ENCODE results near the gene MAFF.

Gene MAFF

DNA sequence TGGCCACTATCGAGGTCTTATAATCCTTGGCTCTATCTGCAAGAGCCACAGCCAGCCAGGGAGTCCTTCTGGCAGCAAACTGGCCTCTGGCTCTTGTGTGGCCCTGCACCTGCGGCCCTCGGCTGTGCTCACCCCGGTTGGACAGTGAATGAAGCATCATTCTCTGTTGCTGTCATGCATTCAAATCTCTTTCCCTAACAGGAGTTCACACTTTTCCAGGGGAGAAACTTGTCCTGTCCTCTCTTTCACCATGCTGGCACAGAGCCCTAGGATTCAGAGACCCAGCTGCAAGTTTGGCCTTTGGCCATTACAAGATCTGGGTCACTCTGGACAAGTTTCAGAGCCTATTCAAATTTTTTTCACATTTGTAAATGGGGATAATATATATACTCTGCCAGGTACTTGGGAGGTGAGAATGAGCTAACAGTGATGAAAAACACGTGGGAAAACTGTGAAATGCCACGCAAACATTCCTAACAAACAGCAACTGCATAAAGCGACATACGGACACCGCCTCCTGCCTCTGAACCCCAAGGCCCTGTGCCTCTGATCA lies 36.8 kb downstream of the MAFF start:
- Histone ChIP-seq H3K36me3 (ENCODE audit: control insufficient read depth, insufficient read depth, low read length) (peaks cover 4% of the 10 kb centered on the region; the same call in 1 of the 2 replicates), H3K9me3 (ENCODE audit: control insufficient read depth, insufficient read depth, low read length) (no peaks in the 10 kb centered on the region), H3K4me1 (ENCODE audit: control insufficient read depth, insufficient read depth, low read length) (no peaks in the 10 kb centered on the region), H3K27me3 (ENCODE audit: control insufficient read depth, insufficient read depth, low read length) (no peaks in the 10 kb centered on the region), H3K27ac (ENCODE audit: low read length) (no peak overlapping the region), H3K4me3 (ENCODE audit: low read length) (no peak overlapping the region)
- no peak for DNase-seq (ENCODE audit: low read depth, low spot score)
- no CpG with 5 or more reads among the region's 9 CpGs for WGBS (ENCODE audit: insufficient coverage, insufficient read length)

- Histone ChIP-seq H3K4me1 (ENCODE audit: control insufficient read depth, insufficient read depth, low read length) (no peaks in the 10 kb centered on the region), H3K36me3 (ENCODE audit: control insufficient read depth, insufficient read depth, low read length) (peaks cover 6% of the 10 kb centered on the region; the same call in 1 of the 2 replicates), H3K27ac (ENCODE audit: low read length) (no peak overlapping the region), H3K9me3 (ENCODE audit: control insufficient read depth, insufficient read depth, low read length) (no peaks in the 10 kb centered on the region), H3K4me3 (ENCODE audit: low read length) (no peak overlapping the region), H3K27me3 (ENCODE audit: control insufficient read depth, insufficient read depth, low read length) (no peaks in the 10 kb centered on the region)
- WGBS (ENCODE audit: insufficient coverage, insufficient read length): no CpG with 5 or more reads among the region's 14 CpGs
- no peak for DNase-seq (ENCODE audit: low read depth, low spot score)
Observed at GRCh38 chr22:38239101-38239761, 37.4 kb downstream of the MAFF start.

- H3K4me3 ChIP-seq (ENCODE audit: low read length): no peak overlapping the region
- peaks cover 4% of the 10 kb centered on the region for H3K36me3 ChIP-seq (ENCODE audit: control insufficient read depth, insufficient read depth, low read length)
- no peaks in the 10 kb centered on the region for H3K4me1 ChIP-seq (ENCODE audit: control insufficient read depth, insufficient read depth, low read length)
- WGBS (ENCODE audit: insufficient coverage, insufficient read length): no CpG with 5 or more reads among the region's 6 CpGs
- no peaks in the 10 kb centered on the region for H3K9me3 ChIP-seq (ENCODE audit: control insufficient read depth, insufficient read depth, low read length)
- peak; percentile 50 for DNase-seq (ENCODE audit: low read depth, low spot score)
- no peaks in the 10 kb centered on the region for H3K27me3 ChIP-seq (ENCODE audit: control insufficient read depth, insufficient read depth, low read length)
- no peak overlapping the region for H3K27ac ChIP-seq (ENCODE audit: low read length)
Observed at GRCh38 chr22:38240734-38241252, 39.0 kb downstream of the MAFF start.

DNA sequence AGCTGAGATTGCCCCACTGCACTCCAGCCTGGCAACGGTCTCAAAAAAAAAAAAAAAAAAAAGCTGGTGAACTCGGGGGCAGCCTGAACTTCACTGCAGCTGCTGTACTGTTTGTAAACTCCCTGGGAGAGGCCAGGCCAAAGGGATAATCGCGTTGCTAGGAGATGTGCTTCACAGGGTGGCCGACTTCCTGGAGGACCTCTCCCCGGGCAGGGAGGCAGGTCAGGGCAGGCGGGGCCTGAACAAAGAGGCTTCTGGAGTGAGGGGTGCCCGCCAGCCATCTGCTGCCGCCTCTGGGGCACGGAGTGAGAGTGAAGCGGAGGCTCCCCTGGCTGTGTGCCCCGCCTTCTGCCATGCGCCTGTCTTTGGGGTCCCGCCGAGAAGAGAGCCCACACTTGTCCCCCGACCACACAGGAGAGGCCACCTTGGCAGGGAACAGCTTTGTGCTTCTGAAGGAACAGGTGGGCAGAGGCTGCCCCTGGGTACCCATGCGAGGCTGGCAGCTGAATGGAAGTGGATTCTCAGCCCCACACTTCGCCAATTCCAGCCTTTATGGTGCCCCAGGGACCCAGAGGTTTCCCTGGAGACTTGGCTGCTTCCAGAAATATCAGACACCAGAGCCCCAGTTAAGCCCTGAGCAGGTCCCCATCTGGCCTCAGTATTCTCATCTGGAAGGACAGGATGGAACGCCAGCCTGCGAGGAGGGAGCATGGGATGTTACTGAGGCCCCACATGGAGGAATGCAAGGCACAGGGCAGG lies 41.4 kb downstream of the MAFF start:
- Histone ChIP-seq H3K27me3 (ENCODE audit: control insufficient read depth, insufficient read depth, low read length) (no peaks in the 10 kb centered on the region), H3K9me3 (ENCODE audit: control insufficient read depth, insufficient read depth, low read length) (no peaks in the 10 kb centered on the region), H3K36me3 (ENCODE audit: control insufficient read depth, insufficient read depth, low read length) (peaks cover 19% of the 10 kb centered on the region), H3K4me1 (ENCODE audit: control insufficient read depth, insufficient read depth, low read length) (no peaks in the 10 kb centered on the region), H3K4me3 (ENCODE audit: low read length) (no peak overlapping the region), H3K27ac (ENCODE audit: low read length) (no peak overlapping the region)
- no peak for DNase-seq (ENCODE audit: low read depth, low spot score)
- WGBS (ENCODE audit: insufficient coverage, insufficient read length): no CpG with 5 or more reads among the region's 20 CpGs

GRCh38 chr22:38244106-38244505 lies 42.3 kb downstream of the MAFF start:
- Histone ChIP-seq H3K27me3 (ENCODE audit: control insufficient read depth, insufficient read depth, low read length) (no peaks in the 10 kb centered on the region), H3K36me3 (ENCODE audit: control insufficient read depth, insufficient read depth, low read length) (peaks cover 19% of the 10 kb centered on the region), H3K4me1 (ENCODE audit: control insufficient read depth, insufficient read depth, low read length) (no peaks in the 10 kb centered on the region), H3K27ac (ENCODE audit: low read length) (no peak overlapping the region), H3K4me3 (ENCODE audit: low read length) (no peak overlapping the region), H3K9me3 (ENCODE audit: control insufficient read depth, insufficient read depth, low read length) (no peaks in the 10 kb centered on the region)
- WGBS (ENCODE audit: insufficient coverage, insufficient read length): no CpG with 5 or more reads among the region's 4 CpGs
- no peak for DNase-seq (ENCODE audit: low read depth, low spot score)

DNA sequence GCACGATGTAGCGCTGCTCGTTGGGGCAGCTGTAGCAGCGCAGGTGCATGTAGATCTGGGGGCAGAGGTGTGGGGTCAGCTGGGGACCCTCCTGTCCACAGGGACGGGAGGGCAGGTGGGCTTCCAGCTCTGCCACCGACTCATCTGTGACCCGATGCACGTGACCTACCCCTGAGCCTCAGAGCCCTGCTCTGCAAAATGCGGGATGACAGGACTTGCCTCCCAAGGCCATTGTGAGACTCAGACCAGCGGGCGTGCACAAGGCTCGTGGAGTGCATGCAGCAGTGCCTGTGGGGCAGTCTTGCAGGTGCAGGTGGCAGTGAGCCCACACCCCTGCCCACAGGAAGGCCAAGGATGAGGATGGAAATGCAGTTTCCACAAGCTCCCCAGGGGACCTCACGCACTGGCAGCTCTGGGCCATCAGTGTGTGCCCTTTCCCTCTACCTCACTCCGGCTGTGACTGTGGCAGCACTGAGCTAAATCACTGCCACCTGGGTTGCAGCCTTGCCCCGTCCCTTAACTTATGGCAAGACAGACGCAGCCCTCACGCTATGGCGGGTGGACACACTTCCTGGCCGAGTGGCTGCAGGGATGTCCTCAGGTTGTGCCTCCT lies 44.4 kb downstream of the MAFF start:
- WGBS (ENCODE audit: insufficient coverage, insufficient read length): no CpG with 5 or more reads among the region's 19 CpGs
- peaks cover 19% of the 10 kb centered on the region for H3K36me3 ChIP-seq (ENCODE audit: control insufficient read depth, insufficient read depth, low read length)
- H3K4me1 ChIP-seq (ENCODE audit: control insufficient read depth, insufficient read depth, low read length): no peaks in the 10 kb centered on the region

DNA sequence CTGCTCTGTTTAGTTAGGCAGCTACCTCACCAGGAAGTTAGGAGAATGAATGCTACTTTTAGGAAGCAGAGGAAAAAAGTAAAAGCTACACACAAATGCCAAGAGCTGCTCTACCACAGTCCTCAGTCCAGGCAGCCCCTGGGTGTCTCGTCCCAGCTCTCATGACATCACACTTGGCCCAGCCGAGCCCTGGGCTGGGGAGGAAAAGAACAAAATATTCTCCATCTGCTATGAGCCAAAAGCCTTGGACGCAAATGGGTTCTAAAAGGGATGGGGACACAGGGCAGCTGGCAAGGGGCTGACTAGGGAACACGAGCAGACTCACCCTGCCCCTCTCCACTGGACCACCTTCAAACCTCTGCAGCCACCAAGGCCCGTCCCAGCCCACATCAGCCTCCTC lies 44.9 kb downstream of the MAFF start:
- H3K4me1 ChIP-seq (ENCODE audit: control insufficient read depth, insufficient read depth, low read length): no peaks in the 10 kb centered on the region
- peaks cover 19% of the 10 kb centered on the region for H3K36me3 ChIP-seq (ENCODE audit: control insufficient read depth, insufficient read depth, low read length)
- H3K9me3 ChIP-seq (ENCODE audit: control insufficient read depth, insufficient read depth, low read length): no peaks in the 10 kb centered on the region
- no peak for DNase-seq (ENCODE audit: low read depth, low spot score)
- H3K27ac ChIP-seq (ENCODE audit: low read length): no peak overlapping the region
- no peaks in the 10 kb centered on the region for H3K27me3 ChIP-seq (ENCODE audit: control insufficient read depth, insufficient read depth, low read length)
- no peak overlapping the region for H3K4me3 ChIP-seq (ENCODE audit: low read length)
- WGBS (ENCODE audit: insufficient coverage, insufficient read length): no CpG with 5 or more reads among the region's 5 CpGs

More for the DNA sequence above, 44.4 kb downstream of the MAFF start:
- Histone ChIP-seq H3K27ac (ENCODE audit: low read length) (no peak overlapping the region), H3K9me3 (ENCODE audit: control insufficient read depth, insufficient read depth, low read length) (no peaks in the 10 kb centered on the region), H3K4me3 (ENCODE audit: low read length) (no peak overlapping the region), H3K27me3 (ENCODE audit: control insufficient read depth, insufficient read depth, low read length) (no peaks in the 10 kb centered on the region)
- no peak for DNase-seq (ENCODE audit: low read depth, low spot score)

- Histone ChIP-seq H3K27ac (ENCODE audit: low read length) (no peak overlapping the region), H3K27me3 (ENCODE audit: control insufficient read depth, insufficient read depth, low read length) (no peaks in the 10 kb centered on the region), H3K4me1 (ENCODE audit: control insufficient read depth, insufficient read depth, low read length) (no peaks in the 10 kb centered on the region), H3K36me3 (ENCODE audit: control insufficient read depth, insufficient read depth, low read length) (peaks cover 19% of the 10 kb centered on the region), H3K4me3 (ENCODE audit: low read length) (no peak overlapping the region), H3K9me3 (ENCODE audit: control insufficient read depth, insufficient read depth, low read length) (no peaks in the 10 kb centered on the region)
- WGBS (ENCODE audit: insufficient coverage, insufficient read length): no CpG with 5 or more reads among the region's 12 CpGs
- DNase-seq (ENCODE audit: low read depth, low spot score): no peak
Observed at GRCh38 chr22:38247713-38248112, 45.9 kb downstream of the MAFF start.

- Histone ChIP-seq H3K4me3 (ENCODE audit: low read length) (no peak overlapping the region), H3K36me3 (ENCODE audit: control insufficient read depth, insufficient read depth, low read length) (peaks cover 19% of the 10 kb centered on the region), H3K27ac (ENCODE audit: low read length) (no peak overlapping the region), H3K4me1 (ENCODE audit: control insufficient read depth, insufficient read depth, low read length) (no peaks in the 10 kb centered on the region), H3K9me3 (ENCODE audit: control insufficient read depth, insufficient read depth, low read length) (no peaks in the 10 kb centered on the region), H3K27me3 (ENCODE audit: control insufficient read depth, insufficient read depth, low read length) (no peaks in the 10 kb centered on the region)
- 100% methylated on average over 3 of the region's 6 CpGs for WGBS (ENCODE audit: insufficient coverage, insufficient read length)
- no peak for DNase-seq (ENCODE audit: low read depth, low spot score)
Observed at GRCh38 chr22:38248280-38248679, 46.5 kb downstream of the MAFF start.

DNA sequence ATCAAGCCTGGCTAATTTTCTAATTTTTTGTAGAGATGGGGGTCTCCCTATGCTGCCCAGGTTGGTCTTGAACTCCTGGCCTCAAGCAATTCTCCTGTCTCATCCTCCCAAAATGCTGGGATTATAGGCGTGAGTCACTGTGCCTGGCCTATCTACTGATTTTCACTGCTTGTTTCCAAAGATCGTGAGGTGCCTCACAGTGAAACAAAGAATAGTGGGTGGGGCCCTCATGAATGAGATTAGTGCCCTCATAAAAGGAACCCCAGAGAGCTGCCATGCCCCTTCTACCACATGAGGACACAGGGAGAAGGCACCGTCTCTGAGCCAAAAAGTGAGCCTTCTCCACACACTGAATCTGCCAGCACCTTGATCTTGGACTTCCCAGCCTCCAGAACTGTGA lies 47.5 kb downstream of the MAFF start:
- no peaks in the 10 kb centered on the region for H3K4me1 ChIP-seq (ENCODE audit: control insufficient read depth, insufficient read depth, low read length)
- no peaks in the 10 kb centered on the region for H3K27me3 ChIP-seq (ENCODE audit: control insufficient read depth, insufficient read depth, low read length)
- H3K27ac ChIP-seq (ENCODE audit: low read length): no peak overlapping the region
- DNase-seq (ENCODE audit: low read depth, low spot score): no peak
- WGBS (ENCODE audit: insufficient coverage, insufficient read length): no CpG with 5 or more reads among the region's 3 CpGs
- H3K36me3 ChIP-seq (ENCODE audit: control insufficient read depth, insufficient read depth, low read length): peaks cover 16% of the 10 kb centered on the region
- H3K4me3 ChIP-seq (ENCODE audit: low read length): no peak overlapping the region
- H3K9me3 ChIP-seq (ENCODE audit: control insufficient read depth, insufficient read depth, low read length): no peaks in the 10 kb centered on the region

Data from iPS DF 6.9 (cell line).